GM12873 (cell line): ENCODE measurements around the gene ZFP36L1.

Source experiments
- CTCF ChIP-seq: IDR thresholded peaks from 2 replicates; pipeline ENCODE4 v1.5.1; 2012; ENCODE audit warnings: low read depth, mild to moderate bottlenecking, moderate library complexity, low read length, control low read depth; ENCODE audit not compliant: insufficient read depth; ENCODE audit errors: missing control alignments

The ZFP36L1 gene

GRCh38 chr14:68785534-68786490 is 7.1 kb downstream of the ZFP36L1 start:
- no peak for TF ChIP-seq CTCF

- no peak for TF ChIP-seq CTCF
Observed at GRCh38 chr14:68784978-68785533, 7.8 kb downstream of the ZFP36L1 start.

GRCh38 chr14:68784226-68784910 is 8.5 kb downstream of the ZFP36L1 start:
- TF ChIP-seq CTCF: no peak

- no peak for TF ChIP-seq CTCF
Observed at GRCh38 chr14:68783408-68784225, 9.2 kb downstream of the ZFP36L1 start.

GRCh38 chr14:68782091-68782981 is 10.5 kb downstream of the ZFP36L1 start:
- no peak for TF ChIP-seq CTCF

GRCh38 chr14:68781161-68782021 is 11.5 kb downstream of the ZFP36L1 start:
- no peak for TF ChIP-seq CTCF
